Muscle of arm (tissue), 12 donors: ENCODE measurements around the gene SIGLEC15. TPM values are rescaled to one million over a fixed set of nuclear protein-coding genes. Genes with fewer than 3 reads are reported as not detected.

Experiments used
- DNase-seq: peaks from one replicate; pipeline ENCODE4 v3.0.0-alpha.2; 2013
- polyA plus RNA-seq, 12 donors: library from polyadenylated mRNA; unstranded; fragments of 120-200 nt; gene quantifications; one replicate each; pipeline ENCODE4 v1.2.1, GENCODE V29; 2013; ENCODE audit not compliant: insufficient read length in 12 of 12

Gene SIGLEC15
- polyA plus RNA-seq, 12 donors, result 0.13 to 0.34 (median 0.18) TPM; not detected in 4

DNA sequence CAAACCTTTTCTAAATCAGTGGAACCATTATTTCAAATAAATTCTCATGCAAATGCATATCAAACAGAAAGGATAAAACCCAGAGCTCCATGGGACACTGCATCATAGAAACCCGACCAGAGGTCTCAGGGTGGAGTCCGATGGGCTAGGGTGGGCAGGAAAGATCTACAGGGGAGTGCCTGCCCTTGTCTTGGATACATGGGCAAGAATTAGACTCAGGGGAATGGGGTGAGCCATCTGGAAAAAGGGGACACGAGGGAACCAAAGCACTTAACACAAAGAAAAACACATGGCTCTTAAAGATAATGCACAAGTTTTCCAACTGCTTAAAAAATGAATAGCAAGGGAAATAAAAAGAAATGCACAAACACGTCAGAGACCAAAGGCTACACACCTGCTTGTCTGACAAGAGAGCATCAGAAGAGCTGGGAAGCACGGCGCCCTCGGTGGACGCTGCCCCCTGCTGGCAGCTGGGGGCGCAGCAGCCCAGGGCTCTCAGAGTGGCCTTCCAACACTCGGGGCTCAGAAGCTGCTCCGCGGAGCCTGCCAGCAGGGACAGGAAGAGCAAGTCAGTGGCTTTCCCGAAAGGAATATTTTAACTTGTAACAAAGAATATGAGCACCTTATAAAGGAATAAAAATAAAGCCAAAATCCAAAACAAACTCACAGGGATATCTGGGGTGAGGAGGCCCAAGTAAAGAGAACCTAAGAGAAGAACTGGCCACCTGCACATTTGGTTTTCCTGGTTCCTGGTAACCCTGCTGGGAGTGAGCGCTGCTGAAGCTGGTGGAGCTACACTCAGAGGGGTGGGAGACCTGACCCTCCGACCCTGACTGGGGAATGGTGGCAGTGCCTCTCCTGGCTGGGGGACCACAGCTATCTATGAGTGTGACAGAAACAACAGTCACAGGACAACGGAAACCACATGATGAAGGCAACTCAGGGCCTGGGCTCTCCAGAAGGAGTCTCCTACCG lies 54.5 kb downstream of the SIGLEC15 start:
- DNase-seq, result peak; percentile 73

DNA sequence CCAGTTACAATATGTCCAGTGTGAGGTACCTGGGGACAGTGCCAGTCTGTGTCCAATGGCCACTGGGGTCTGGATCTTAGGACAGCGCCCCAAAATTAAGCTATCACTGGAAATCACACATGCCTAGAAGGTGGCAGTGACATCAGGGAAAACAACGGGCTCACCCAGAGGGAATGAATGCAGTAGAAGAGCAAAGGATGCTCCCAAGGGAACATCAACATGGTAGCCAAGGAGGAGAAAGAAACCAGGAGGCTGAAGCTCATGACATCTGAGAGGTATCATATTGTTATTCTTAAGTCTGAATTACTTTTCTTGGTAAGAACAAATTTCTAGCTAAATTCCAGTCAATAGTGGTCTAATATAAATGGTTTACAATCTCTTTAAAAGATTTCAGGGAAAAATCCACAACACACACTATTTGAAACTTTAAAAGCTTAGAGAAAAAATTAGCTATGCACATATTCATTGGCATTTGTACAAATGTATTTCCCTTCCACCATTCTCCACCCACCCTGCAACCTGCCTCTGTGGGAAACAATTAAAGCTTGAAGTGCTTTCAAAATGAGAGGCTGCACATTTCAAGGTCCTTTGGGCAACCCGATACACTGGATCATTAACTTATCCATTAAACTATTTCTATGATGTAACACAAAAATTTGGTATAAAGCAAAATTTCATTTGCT lies 55.5 kb downstream of the SIGLEC15 start:
- DNase-seq, result no peak

DNA sequence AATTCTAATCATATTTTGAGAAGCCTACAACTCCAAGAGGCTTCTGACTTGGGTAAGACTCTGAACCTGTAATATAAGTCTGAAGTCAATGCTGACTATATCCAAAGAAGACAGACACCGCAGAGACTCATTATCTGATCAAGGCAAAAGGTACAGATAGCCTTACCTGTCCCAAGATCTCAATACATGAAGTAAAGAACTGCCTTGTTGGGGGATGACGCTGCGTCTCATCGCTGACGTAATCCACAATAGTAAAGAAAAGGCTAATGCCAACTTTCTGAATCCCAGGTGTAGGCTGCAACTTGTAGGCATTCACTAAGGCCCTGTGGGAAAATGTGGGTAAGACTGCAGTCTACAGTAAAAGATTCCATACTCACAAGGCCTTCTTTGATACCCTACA lies 62.1 kb downstream of the SIGLEC15 start:
- DNase-seq, result no peak

DNA sequence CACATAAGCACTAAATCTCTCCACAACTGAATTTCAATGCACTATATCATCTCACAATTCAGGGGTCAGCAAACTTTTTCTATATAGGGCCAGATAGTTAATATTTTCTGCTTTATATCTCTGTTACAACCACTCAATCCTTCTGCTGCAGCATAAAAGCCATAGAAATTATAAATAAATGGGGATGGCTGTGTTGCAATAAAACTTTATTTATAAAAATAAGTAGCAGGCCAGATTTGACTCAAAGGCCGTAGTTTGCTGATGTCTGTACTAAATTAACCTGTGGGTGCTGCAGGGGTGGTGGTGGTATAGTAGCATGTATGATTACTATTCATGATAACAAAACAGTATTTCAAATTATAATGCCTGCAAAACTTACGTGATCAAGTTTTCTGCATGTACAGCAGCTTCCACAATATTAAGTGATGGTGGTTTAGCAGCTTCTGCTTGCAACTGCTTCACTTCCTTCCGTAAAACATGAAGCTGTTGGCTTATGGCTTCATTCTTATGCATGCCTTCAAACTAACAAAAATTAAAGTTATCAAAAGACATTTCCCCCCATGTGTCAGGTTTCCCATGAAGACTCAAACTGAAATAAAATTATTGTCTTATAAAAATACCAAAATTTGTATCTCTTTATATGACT lies 64.1 kb downstream of the SIGLEC15 start:
- DNase-seq, result no peak

DNA sequence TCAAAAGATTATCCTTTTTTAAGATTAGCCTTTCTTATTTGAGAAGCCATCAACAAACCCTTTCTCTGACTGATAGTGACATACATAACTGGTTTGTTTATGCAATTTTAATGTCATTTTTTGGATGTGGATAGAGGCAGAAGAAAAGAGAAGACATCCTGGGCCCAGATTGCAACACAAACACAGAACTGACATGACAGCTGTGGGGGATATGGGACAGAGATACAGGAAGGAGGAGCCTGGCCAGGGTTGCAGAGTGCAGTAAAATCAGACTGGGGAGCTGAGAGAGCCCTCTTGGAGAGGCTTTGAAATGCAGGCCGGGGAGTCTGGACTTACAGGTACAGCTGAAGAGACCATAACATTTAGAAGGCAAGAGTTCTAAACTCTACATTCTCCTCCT lies 65.1 kb downstream of the SIGLEC15 start:
- DNase-seq, result no peak

DNA sequence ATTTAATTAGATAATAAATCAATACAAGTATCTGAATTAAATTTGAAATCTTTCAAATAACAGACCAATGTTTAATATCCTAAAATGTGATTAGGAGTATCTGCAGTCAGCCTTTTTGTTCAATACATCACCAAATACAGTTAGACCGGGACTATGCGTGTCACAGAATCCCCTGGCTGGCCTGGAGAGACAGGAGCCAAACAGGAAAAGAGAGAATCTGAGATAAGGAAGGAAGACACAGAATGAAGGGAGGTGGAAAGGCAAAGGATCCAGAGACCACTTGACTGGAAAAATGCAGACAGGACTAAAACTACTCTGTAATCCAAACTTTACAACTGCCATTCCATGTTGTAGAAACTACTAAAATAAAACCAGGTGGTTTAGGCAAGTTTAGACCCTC lies 66.3 kb downstream of the SIGLEC15 start:
- no peak for DNase-seq

Other genes with a start within 250 kb of the SIGLEC15 start
- under 1 TPM in 6 of 12 donors, not detected in 6; 0.03 to 0.17 (median 0.03) TPM for gene SLC14A2, start 210.2 kb upstream of the SIGLEC15 start, polyA plus RNA-seq
- gene SLC14A1, start 101.5 kb upstream of the SIGLEC15 start, polyA plus RNA-seq, result 1 to 10 TPM in 7 of 12 donors, under 1 TPM in 3, not detected in 2; 0.67 to 6.2 (median 1.4) TPM
- gene EPG5, start 141.7 kb downstream of the SIGLEC15 start, polyA plus RNA-seq, result 10 to 100 TPM in 9 of 12 donors, 1 to 10 TPM in 2, not detected in 1; 9.1 to 21.9 (median 14.9) TPM
- 10 to 100 TPM in 1 of 12 donors, 1 to 10 TPM in 9, not detected in 2; 2.0 to 10.0 (median 2.3) TPM for gene PSTPIP2, start 246.6 kb downstream of the SIGLEC15 start, polyA plus RNA-seq